ENCODE results near the gene KCNA10. TPM values are rescaled to one million over a fixed set of nuclear protein-coding genes. Genes with fewer than 3 reads are reported as not detected.

Gene KCNA10
- total RNA-seq, 1 donor from 2014 or later: not detected

DNA sequence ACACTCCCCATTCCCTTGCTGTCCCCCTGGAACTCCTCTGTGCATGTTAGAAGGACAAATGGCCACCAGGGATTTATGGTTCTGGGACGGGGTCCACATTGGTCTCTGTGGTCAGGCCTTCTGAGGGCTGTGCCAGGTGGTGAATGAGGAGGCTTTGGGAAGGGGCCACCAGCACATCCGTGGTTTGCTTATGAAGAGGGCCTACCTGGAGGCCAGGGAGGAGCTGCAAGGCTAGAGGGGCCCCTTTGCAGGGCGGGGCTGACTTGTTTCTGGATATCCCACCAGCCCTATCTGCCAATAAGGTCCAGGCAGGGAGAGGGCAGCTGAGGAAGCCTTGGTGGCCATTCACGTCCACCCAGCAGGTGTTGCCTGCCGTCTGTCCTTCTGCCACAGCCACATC, 24.9 kb downstream of the KCNA10 start:
- no peak overlapping the region for H3K4me2 ChIP-seq (ENCODE audit: low read length)
- H4K20me1 ChIP-seq (ENCODE audit: insufficient read depth, low read length): no peaks in the 10 kb centered on the region
- no peak overlapping the region for H3K4me3 ChIP-seq (ENCODE audit: insufficient read depth, low read depth, low read length)
- H3K4me1 Mint-ChIP-seq (ENCODE audit: low read depth, unreplicated experiment): no peaks in the 10 kb centered on the region
- no peak overlapping the region for H3K9ac ChIP-seq (ENCODE audit: low read length)
- TF ChIP-seq, protein P1, sequence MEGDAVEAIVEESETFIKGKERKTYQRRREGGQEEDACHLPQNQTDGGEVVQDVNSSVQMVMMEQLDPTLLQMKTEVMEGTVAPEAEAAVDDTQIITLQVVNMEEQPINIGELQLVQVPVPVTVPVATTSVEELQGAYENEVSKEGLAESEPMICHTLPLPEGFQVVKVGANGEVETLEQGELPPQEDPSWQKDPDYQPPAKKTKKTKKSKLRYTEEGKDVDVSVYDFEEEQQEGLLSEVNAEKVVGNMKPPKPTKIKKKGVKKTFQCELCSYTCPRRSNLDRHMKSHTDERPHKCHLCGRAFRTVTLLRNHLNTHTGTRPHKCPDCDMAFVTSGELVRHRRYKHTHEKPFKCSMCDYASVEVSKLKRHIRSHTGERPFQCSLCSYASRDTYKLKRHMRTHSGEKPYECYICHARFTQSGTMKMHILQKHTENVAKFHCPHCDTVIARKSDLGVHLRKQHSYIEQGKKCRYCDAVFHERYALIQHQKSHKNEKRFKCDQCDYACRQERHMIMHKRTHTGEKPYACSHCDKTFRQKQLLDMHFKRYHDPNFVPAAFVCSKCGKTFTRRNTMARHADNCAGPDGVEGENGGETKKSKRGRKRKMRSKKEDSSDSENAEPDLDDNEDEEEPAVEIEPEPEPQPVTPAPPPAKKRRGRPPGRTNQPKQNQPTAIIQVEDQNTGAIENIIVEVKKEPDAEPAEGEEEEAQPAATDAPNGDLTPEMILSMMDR (IDR thresholded peaks at IDR 0.05; ENCODE audit: insufficient read depth, low read depth, low read length): no peak
- no peak for TF ChIP-seq EZH2 (IDR thresholded peaks at IDR 0.05; ENCODE audit: insufficient read depth, low read length)
- H3K9me3 Mint-ChIP-seq (ENCODE audit: unreplicated experiment): no peaks in the 10 kb centered on the region
- H3K4me1 ChIP-seq (ENCODE audit: insufficient read depth, low read length): no peaks in the 10 kb centered on the region
- H3K27me3 ChIP-seq (ENCODE audit: insufficient read depth, low read length): peaks cover 3% of the 10 kb centered on the region
- no peaks in the 10 kb centered on the region for H3K79me2 ChIP-seq (ENCODE audit: insufficient read depth, low read length)
- DNase-seq (ENCODE audit: low read depth): no peak
- peaks cover 43% of the 10 kb centered on the region for H3K27me3 Mint-ChIP-seq (ENCODE audit: low read depth, unreplicated experiment)
- no peak overlapping the region for H3K4me3 Mint-ChIP-seq (ENCODE audit: unreplicated experiment)
- no peaks in the 10 kb centered on the region for H3K9me3 ChIP-seq (ENCODE audit: insufficient read depth, low read depth, low read length)
- no peak overlapping the region for H3K27ac ChIP-seq (ENCODE audit: low read depth, low read length)
- no peaks in the 10 kb centered on the region for H3K36me3 ChIP-seq (ENCODE audit: insufficient read depth, low read length)
- no peak overlapping the region for H3K27ac Mint-ChIP-seq (ENCODE audit: unreplicated experiment)
- FAIRE-seq: no peak
- H2AFZ ChIP-seq (ENCODE audit: low read depth, low read length): no peak overlapping the region
- H3K36me3 Mint-ChIP-seq (ENCODE audit: low read depth, unreplicated experiment): peaks cover 2% of the 10 kb centered on the region

GRCh38 chr1:110493059-110493699, 25.8 kb downstream of the KCNA10 start:
- Mint-ChIP-seq H3K9me3 (ENCODE audit: unreplicated experiment) (no peaks in the 10 kb centered on the region), H3K4me1 (ENCODE audit: low read depth, unreplicated experiment) (no peaks in the 10 kb centered on the region), H3K4me3 (ENCODE audit: unreplicated experiment) (no peak overlapping the region), H3K27ac (ENCODE audit: unreplicated experiment) (no peak overlapping the region), H3K36me3 (ENCODE audit: low read depth, unreplicated experiment) (peaks cover 2% of the 10 kb centered on the region), H3K27me3 (ENCODE audit: low read depth, unreplicated experiment) (peaks cover 41% of the 10 kb centered on the region)
- no peak for TF ChIP-seq EZH2 (IDR thresholded peaks at IDR 0.05; ENCODE audit: insufficient read depth, low read length)
- TF ChIP-seq, protein P1 (IDR thresholded peaks at IDR 0.05; ENCODE audit: insufficient read depth, low read depth, low read length): no peak
- H2AFZ ChIP-seq (ENCODE audit: low read depth, low read length): no peak overlapping the region
- no peaks in the 10 kb centered on the region for H3K79me2 ChIP-seq (ENCODE audit: insufficient read depth, low read length)
- no peaks in the 10 kb centered on the region for H4K20me1 ChIP-seq (ENCODE audit: insufficient read depth, low read length)
- no peak overlapping the region for H3K27ac ChIP-seq (ENCODE audit: low read depth, low read length)
- H3K4me1 ChIP-seq (ENCODE audit: insufficient read depth, low read length): no peaks in the 10 kb centered on the region
- no peak overlapping the region for H3K9ac ChIP-seq (ENCODE audit: low read length)
- no peaks in the 10 kb centered on the region for H3K9me3 ChIP-seq (ENCODE audit: insufficient read depth, low read depth, low read length)
- no peak overlapping the region for H3K4me2 ChIP-seq (ENCODE audit: low read length)
- FAIRE-seq (no peak), DNase-seq (ENCODE audit: low read depth) (no peak)
- H3K36me3 ChIP-seq (ENCODE audit: insufficient read depth, low read length): no peaks in the 10 kb centered on the region
- peaks cover 3% of the 10 kb centered on the region for H3K27me3 ChIP-seq (ENCODE audit: insufficient read depth, low read length)
- no peak overlapping the region for H3K4me3 ChIP-seq (ENCODE audit: insufficient read depth, low read depth, low read length)

- Histone ChIP-seq H3K36me3 (ENCODE audit: insufficient read depth, low read length) (no peaks in the 10 kb centered on the region), H3K27me3 (ENCODE audit: insufficient read depth, low read length) (peaks cover 3% of the 10 kb centered on the region), H3K27ac (ENCODE audit: low read depth, low read length) (no peak overlapping the region), H2AFZ (ENCODE audit: low read depth, low read length) (no peak overlapping the region), H4K20me1 (ENCODE audit: insufficient read depth, low read length) (no peaks in the 10 kb centered on the region), H3K9me3 (ENCODE audit: insufficient read depth, low read depth, low read length) (no peaks in the 10 kb centered on the region), H3K4me3 (ENCODE audit: insufficient read depth, low read depth, low read length) (no peak overlapping the region), H3K79me2 (ENCODE audit: insufficient read depth, low read length) (no peaks in the 10 kb centered on the region), H3K4me2 (ENCODE audit: low read length) (no peak overlapping the region), H3K4me1 (ENCODE audit: insufficient read depth, low read length) (no peaks in the 10 kb centered on the region), H3K9ac (ENCODE audit: low read length) (no peak overlapping the region)
- TF ChIP-seq EZH2 (IDR thresholded peaks at IDR 0.05; ENCODE audit: insufficient read depth, low read length): no peak
- TF ChIP-seq, protein P1 (IDR thresholded peaks at IDR 0.05; ENCODE audit: insufficient read depth, low read depth, low read length): no peak
- DNase-seq (ENCODE audit: low read depth) (no peak), FAIRE-seq (no peak)
- Mint-ChIP-seq H3K36me3 (ENCODE audit: low read depth, unreplicated experiment) (peaks cover 2% of the 10 kb centered on the region), H3K9me3 (ENCODE audit: unreplicated experiment) (no peaks in the 10 kb centered on the region), H3K27ac (ENCODE audit: unreplicated experiment) (no peak overlapping the region), H3K4me3 (ENCODE audit: unreplicated experiment) (no peak overlapping the region), H3K27me3 (ENCODE audit: low read depth, unreplicated experiment) (peaks cover 41% of the 10 kb centered on the region), H3K4me1 (ENCODE audit: low read depth, unreplicated experiment) (no peaks in the 10 kb centered on the region)
These were observed 26.4 kb downstream of the KCNA10 start for GRCh38 chr1:110492573-110492972.

Measured in astrocyte (in vitro differentiated cells and primary cell).